ENCODE measurements around the gene TMEM121B.

The TMEM121B gene

DNA sequence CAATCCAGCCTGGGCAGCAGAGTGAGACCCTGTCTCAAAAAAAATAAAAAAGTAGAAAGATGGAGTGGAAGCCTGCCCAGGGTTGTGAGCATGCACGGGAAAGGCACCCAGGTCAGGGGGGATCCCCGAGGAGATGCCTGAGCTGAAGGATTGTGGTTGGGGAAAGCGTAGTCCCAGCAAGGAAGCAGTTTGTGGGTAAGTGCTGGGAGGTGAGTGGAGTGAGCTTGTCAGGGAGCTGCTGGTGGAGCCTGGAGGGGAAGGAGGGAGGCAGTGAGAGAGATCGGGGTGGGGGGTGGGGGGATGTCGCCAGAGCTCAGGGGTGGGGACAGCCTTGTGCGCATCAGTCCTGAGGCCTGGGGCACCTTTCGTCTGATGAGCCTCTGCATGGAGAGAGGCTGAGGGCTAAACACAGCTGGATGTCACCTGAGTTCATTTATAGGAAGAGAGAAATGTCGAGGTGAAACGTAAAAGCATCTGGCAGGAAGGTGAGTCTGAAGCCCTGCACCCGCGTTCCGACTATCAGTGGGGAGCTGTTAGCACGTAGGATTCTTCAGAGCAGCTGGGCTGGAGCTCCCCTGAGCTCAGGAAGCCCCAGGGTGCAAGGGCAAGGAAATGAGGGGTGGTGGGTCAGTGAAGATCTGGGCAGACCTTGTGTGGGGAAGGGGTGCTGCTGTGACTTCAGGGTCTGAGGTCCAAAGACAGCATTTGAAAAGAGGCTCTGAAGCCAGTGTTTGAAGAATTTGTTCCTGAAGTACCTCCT, 10.2 kb downstream of the TMEM121B start:
- DNase-seq (ENCODE audit: low spot score): no peak

DNA sequence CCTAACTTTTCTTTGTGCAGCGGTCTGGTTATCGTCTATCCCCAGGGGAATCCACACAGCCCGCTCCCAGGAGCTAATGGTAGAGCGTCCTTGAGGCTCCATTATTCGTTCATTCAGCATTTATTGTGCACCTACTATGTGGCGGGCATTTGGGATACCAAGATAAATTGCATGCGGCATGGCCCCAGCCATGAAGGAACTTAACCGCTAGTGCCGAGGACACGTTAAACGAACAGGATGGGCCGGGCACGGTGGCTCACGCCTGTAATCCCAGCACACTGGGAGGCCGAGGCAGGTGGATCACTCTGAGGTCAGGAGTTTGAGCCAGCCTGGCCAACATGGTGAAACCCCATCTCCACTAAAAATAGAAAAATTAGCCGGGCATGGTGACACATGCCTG, 11.2 kb downstream of the TMEM121B start:
- DNase-seq (ENCODE audit: low spot score): no peak

DNA sequence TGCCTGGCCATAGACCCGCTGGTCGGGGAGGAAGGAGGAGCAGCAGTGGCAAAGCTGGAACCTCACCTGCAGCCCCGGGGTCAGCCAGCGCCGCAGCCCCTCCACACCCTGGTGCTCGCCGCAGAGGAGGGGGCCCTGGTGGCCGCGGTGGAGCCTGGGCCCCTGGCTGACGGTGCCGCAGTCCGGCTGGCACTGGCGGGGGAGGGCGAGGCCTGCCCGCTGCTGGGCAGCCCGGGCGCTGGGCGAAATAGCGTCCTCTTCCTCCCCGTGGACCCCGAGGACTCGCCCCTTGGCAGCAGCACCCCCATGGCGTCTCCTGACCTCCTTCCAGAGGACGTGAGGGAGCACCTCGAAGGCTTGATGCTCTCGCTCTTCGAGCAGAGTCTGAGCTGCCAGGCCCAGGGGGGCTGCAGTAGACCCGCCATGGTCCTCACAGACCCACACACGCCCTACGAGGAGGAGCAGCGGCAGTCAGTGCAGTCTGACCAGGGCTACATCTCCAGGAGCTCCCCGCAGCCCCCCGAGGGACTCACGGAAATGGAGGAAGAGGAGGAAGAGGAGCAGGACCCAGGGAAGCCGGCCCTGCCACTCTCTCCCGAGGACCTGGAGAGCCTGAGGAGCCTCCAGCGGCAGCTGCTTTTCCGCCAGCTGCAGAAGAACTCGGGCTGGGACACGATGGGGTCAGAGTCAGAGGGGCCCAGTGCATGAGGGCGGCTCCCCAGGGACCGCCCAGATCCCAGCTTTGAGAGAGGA, 11.9 kb downstream of the TMEM121B start:
- DNase-seq (ENCODE audit: low spot score): no peak

DNA sequence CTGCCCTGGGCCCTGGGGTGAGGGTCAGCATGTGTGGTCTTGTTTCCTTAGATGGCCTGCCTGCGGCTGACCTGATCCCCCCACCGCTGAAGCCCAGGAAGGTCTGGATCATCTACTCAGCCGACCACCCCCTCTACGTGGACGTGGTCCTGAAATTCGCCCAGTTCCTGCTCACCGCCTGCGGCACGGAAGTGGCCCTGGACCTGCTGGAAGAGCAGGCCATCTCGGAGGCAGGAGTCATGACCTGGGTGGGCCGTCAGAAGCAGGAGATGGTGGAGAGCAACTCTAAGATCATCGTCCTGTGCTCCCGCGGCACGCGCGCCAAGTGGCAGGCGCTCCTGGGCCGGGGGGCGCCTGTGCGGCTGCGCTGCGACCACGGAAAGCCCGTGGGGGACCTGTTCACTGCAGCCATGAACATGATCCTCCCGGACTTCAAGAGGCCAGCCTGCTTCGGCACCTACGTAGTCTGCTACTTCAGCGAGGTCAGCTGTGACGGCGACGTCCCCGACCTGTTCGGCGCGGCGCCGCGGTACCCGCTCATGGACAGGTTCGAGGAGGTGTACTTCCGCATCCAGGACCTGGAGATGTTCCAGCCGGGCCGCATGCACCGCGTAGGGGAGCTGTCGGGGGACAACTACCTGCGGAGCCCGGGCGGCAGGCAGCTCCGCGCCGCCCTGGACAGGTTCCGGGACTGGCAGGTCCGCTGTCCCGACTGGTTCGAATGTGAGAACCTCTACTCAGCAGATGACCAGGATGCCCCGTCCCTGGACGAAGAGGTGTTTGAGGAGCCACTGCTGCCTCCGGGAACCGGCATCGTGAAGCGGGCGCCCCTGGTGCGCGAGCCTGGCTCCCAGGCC, 12.7 kb downstream of the TMEM121B start:
- DNase-seq (ENCODE audit: low spot score): no peak

DNA sequence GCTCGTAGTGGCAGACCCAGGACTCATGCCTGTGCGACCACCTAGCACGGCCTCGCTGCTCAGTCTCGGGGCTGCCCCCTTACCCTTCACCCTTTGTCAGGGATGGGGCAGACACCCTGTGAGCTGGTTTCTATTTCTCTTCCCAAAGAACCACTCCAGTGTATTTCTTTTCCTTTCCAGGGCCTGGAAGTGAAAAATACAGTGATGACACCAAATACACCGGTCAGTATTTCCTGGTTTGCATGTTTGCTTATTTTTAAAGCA, 13.7 kb downstream of the TMEM121B start:
- DNase-seq (ENCODE audit: low spot score): no peak

DNA sequence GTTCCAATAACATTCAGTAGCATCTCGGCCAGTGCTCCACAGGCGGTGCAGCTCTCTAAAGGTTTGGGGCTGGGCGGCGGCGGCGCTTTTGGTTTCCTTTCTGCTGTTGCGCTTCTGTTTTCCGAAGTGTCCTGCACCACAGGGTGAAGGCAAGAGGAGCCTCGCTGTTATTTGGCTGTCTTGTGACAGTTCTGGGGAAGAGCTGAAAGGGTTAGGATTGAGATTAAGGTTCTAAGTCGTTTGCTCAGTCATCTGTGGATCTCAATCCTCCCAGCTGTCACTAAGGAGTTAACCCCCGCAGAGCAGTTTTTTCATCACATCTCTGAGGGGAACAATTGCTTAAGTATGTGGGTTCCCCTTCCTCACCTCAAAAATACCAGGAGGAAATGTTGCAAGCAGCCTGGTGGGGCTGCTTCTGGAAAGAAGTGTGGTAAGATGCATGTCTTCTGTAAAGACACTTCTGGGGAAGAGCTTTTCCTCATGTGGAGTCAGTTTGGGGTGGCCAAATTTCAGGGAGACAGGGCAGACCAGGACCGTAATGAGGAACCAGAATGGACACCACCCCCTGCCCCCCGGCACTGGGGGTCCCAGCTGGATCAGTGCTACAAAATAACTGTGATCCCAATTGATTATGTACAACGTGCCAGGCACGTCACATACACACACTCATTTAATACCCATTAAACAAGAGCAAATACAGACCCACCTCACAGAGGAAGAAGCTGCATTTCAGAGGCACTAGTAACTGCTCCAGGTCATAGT, 14.2 kb downstream of the TMEM121B start:
- DNase-seq (ENCODE audit: low spot score): peak; percentile 84

DNA sequence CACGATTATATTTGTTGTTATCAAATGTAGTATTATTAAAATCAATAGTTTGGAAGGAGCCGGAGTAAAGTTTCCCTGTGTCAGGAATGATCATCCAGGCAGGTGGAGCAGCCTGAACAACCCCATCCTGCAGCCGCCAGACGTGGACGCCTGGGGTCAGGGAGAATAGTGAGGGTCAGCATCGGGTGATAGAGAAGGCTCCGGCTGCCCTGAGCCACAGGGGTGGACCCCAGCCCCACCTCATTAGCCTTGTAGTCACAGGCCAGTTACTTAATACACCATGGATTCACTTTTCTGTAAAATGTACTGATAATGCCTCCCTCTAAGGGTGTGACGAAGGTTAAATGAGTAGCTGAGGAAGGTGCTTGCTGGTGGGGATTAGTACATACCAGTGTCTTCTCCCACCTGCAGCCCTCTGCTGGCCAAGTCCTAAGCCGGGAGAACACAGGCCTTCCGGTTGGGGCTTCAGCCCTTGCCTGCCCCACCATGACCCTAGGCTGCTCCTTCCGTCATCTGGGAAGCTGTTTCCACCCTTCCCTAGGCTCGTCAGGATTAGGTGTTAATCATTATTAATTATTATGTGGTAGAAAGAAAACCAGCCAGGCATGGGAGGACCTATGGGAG, 14.9 kb downstream of the TMEM121B start:
- DNase-seq (ENCODE audit: low spot score): no peak

DNA sequence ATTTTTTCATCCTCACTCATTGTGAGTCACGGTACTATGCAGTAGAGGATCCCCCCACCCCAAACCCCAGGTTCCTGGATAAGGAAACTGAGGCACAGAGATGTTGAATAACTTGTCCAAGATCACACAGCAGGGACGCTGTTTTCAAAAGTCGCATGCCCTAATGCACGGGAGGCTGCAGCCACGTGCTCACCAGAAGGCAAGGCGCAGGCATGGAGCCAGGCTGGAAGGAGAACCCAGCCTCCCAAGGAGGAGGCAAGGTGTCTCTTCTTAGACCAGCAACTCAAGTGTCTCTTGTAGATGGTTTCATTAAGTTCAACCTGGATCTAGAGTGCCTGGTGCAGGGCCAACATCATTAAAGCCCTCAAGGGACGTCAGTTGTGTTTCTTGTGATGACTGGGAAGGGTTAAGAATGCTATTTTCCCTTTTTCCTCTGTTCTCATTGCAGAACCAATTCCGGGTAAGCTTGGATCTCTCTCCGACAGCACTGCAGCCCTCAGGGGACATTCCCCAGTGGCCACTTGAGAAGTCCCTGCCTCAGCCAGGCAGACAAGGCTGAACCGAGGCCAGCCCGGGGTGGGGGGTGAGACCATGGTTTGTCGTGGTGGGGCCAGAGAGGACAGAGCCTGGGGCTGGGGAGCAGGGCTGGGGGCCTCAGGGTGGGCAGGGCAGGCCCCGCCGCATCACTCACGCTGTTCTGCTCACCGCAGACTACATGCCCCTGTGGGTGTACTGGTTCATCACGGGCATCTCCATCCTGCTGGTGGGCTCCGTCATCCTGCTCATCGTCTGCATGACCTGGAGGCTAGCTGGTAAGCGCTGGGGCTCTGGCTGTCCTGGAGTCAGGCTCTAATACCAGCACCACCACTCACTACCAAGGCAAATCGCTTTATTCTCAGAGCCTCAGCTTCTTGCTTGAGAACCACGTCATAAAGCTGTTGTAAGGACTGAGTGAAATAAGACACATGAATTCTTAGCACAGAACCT, 15.7 kb downstream of the TMEM121B start:
- DNase-seq (ENCODE audit: low spot score): no peak

DNA sequence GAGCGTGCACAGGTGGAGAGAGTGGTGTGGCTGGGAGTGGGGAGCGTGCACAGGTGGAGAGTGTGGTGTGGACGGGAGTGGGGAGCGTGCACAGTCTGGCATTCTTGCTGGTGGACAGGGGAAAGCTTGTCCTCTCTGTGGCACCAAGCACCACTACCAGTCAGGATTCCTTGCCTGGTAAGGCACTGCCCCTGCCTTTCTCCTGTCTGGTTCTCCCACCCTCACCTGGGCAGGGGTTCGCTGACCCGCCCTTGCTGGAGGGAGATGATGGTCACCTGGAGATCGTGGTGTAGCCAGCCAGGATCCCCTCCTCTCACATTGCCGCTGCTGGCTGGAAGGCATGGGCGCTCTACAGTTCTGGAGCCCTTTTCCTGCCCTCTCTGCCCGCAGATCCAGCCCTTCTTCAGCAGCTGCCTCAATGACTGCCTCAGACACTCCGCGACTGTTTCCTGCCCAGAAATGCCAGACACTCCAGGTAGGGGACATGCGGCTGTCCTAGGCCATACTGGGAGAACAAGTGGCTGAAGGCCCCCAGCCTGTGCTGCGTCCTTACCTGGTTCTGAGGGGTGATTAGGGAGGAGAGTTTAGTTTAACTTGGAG, 16.7 kb downstream of the TMEM121B start:
- DNase-seq (ENCODE audit: low spot score): no peak

DNA sequence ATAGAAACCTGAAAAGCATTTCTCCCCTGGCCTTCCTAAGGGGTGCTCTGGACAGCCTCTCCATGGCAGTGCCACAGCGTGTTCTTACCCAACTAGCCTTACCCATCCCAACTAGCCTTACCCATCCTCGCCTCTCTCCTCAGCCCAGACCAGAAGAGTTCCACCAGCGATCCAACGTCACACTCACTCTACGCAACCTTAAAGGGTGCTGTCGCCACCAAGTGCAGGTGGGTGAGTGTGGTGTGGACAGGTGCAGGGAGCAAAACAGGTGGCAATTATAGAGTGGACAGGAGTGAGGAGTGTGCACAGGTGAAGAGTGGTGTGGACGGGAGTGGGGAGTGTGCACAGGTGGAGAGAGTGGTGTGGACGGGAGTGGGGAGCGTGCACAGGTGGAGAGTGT, 17.8 kb downstream of the TMEM121B start:
- no peak for DNase-seq (ENCODE audit: low spot score)

DNA sequence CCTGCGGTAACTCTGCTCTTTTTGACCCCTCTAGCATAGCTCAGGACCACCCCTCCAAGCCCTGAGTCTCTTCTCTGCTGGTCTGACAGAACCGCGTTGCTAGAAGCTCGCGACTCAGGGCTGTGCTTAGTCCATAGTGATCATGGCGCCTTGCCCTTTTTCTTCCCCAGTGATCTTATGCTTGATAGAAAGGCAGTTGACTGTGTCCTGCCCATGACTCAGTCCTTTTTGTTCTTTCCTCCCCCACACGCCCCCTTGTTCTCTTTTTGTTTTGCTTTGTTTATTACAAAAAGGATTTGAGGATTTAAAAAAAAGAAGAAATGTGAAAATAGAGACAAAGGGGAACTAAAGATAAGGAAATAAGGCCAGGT, 18.9 kb downstream of the TMEM121B start:
- DNase-seq (ENCODE audit: low spot score): no peak

DNA sequence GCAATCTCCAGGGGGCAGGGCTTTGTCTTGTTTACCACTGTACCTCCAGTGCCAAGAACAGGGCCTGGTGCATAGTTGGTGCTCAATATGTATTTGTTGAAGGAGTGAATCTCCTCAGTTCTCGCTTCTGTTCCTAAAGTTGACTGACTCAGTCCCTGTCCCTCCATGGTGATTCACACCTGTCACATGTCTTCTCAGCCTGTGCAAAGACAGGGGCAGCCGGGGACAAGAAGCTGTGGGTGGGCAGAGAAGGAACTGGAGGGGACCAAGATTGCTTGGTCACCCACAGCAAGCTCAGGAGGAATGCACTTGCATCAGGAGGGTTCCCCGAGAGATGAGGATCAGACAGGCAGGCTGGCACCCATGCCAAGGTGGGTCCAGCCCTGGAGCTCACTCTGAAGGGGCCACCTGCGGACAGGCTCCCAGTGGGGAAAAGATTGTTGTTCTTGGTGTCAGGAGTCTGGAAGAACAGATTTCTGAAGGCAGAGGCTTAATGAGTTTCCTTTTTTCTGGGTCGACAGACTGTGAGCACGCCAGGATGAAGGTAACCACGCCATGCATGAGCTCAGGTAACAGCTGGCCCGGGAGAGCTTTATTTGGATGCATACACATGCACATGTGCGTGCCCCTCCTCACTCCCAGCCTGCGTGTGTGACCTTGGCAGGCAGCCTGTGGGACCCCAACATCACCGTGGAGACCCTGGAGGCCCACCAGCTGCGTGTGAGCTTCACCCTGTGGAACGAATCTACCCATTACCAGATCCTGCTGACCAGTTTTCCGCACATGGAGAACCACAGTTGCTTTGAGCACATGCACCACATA, 19.5 kb downstream of the TMEM121B start:
- no peak for DNase-seq (ENCODE audit: low spot score)

DNA sequence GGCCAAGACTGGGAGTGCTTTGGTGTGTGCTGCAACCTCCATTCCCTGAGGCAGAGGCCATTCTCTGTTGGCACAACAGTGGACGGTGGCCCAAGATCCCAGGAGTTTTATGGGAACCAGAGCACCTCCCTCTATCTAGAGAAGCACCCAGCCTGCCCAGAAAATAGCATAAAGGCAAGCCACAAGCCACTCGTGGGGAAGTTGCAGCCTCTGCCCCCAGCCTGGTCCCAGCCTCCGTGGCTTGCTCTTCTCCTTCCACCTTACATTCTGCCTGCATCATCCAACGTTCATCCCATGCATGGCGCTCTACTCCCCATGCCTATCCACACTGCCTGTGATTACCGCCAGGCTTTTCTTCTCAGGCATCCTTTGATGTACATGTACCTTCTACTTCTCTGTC, 20.5 kb downstream of the TMEM121B start:
- DNase-seq (ENCODE audit: low spot score): no peak

DNA sequence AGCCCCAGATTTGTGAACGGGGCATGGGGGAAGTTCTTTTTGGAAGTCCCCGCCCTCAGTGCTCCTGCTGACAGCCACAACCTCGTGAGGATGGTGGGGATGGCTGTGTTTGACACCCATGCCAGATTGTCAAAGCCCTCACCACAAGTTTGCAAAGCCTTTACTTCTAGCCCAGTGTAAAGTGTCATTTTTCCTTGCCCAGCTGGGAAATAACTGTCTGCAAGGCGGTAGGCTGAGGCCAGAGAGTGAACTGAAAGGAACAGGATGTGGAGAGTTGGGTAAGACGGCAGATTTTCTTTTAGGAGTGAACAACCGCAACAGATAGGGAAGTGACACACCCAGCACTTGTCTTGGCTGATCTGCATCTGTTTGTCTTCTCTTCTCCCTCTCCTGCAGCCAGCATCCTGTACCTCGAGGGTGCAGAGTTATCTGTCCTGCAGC, 22.8 kb downstream of the TMEM121B start:
- peak; percentile 82 for DNase-seq (ENCODE audit: low spot score)

DNA sequence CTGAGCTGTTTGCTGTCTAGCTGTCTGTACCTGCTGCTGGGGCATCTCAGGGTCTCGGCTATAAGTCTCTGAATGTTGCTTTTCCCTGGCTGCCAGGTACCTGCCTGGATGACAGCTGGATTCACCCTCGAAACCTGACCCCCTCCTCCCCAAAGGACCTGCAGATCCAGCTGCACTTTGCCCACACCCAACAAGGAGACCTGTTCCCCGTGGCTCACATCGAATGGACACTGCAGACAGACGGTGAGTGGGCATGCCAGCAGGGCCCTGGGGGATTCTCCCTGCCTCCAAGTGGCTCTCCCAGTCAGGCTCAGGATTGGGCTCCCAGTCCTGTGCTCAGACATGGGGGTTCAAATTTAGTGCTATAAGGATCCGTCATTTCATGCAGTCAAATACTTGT, 23.5 kb downstream of the TMEM121B start:
- DNase-seq (ENCODE audit: low spot score): no peak

DNA sequence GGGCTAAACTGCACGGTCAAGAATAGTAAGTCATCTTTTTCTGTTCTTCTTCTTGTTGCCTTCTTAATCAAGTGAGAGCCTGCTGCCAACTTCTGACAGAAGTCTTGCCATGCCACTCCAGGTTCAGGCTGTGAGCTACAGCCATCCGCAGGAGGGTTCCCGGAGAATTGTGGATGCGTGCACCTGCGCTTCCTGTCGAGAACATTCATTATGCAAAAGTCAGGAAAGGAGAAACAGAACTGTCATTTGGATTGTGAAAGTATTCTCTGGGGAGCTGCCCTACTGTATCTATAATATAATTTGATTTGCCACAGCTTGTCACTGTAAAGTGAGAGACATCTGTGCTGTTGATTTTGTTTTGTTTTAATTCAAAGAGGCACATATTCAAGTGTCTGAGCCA, 24.1 kb downstream of the TMEM121B start:
- no peak for DNase-seq (ENCODE audit: low spot score)

DNA sequence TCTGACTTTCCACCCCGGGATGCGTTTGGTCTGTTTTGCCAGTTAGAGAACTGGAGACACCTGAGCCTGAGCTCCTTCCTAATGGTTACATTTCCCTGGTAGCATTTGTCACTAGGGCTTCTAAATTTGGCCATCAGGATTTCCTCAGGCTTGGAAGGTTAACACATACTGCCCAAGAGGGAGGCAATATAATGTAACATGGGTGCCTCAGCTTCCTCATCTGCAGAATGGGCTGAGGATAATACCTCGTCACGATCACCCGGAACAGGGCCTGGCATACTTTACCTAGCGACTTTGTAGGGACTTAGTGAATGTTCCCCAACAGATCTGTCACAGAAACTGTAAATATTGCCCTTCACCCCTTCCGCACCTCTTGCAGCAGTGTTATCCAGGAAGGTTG, 25.1 kb downstream of the TMEM121B start:
- DNase-seq (ENCODE audit: low spot score): no peak

DNA sequence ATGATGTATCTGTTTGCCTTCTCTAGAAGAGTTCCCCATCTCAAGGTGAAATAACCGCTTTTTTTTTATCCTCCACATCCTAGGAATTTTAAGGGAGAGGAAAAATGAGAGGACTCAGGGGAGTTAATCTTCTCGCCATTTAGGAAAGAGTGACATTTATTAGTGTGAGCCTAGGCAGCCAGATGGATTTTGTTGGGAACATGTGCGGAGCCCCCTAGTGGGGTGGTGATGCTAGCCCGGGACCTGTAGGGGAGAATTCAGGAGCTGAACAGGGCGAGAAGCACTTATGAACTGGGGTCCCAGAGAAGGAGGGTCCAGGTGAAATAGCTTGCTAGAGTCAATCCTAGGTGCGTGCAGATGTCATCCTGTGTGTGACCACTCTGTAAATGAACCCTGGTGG, 25.6 kb downstream of the TMEM121B start:
- no peak for DNase-seq (ENCODE audit: low spot score)

DNA sequence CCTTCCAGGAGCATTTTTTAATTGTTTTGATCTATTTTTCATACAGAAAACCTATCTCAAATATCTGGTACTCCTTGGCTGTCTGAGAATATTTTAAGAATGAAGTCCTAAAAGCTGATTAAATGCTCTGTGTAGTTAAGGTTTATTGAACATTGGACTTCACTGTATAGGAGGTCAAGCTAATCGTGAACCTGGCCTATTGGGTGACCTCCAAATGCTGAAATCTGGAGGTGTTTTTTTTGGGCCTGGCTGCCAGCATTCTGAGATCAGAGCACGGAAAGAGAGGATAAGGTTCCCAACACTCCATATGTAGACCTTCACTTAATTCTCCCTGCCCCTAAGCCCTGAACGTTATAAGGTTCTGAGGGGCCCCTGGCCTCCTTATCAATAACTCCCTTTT, 28.1 kb downstream of the TMEM121B start:
- DNase-seq (ENCODE audit: low spot score): no peak
